ENCODE results near the gene ADNP.

The ADNP gene

DNA sequence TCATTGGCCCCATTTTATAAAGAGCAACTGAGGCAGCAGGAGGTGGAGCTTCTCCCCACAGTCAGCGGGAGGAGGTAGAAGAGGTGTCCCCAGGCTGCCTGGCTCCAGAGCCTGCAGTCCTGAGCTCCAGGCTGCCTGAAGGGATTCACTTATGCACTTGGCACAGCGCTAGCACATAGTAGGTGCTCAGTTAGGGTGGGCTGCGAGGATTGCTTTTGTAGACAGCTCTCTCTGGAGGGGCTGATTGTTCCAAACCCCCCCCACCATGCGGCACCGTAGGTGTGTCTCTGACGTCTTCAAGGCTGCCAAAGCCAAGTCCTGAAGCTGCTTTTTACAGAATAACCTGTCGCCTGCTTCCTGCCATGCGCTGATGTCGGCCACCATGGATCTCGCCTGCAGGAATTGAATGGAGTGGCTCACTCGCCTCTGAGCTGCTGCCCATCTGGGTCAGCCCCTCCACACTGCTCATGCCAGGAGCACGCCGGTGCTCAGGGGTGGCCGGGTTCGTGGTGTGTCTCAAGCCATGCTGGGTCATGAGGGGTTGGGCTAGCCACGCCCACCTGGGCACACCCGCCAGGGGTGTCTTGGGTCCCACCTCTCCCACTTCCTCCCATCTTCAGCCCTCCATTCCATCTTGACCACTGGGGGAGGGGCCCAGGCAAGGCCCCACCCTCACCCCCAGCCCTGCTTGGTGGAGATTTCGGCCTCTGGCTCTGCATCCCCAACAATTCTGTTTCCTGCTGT lies 76.6 kb downstream of the ADNP start:
- no peaks in the 10 kb centered on the region for H3K27me3 ChIP-seq (replicated peaks; ENCODE audit: control insufficient read depth, insufficient read depth, low read length, poor library complexity, severe bottlenecking)
- H3K4me3 ChIP-seq (ENCODE audit: insufficient read depth, low read depth, low read length, poor library complexity, severe bottlenecking) = no peak overlapping the region
- no peak overlapping the region for H3K27ac ChIP-seq (ENCODE audit: insufficient read depth, low read length, poor library complexity, severe bottlenecking)
- H3K36me3 ChIP-seq (ENCODE audit: control insufficient read depth, insufficient read depth, low read length) = no peaks in the 10 kb centered on the region
- DNase-seq = no peak
- no peaks in the 10 kb centered on the region for H3K4me1 ChIP-seq (ENCODE audit: control insufficient read depth, insufficient read depth, low read length, poor library complexity, severe bottlenecking)
- H3K9me3 ChIP-seq (ENCODE audit: control insufficient read depth, low read length) = no peaks in the 10 kb centered on the region

DNA sequence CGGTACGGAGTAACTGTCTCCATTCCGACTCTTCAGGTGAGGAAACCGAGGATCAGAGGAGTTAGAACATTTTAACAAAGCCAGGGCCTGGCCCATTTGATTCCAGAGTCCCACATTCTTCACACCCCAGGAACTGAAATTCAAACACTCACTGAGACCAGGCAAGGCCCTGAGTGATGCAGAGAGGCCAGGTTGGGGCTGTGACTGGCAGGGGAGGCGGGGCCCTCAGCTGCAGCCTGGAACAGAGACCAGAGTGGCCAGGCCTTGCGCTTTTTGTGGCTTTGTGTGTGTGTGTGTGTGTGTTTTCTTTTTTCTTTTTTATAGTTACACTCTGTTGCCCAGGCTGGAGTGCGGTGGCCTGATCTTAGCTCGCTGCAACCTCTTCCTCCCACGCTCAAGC lies 79.2 kb downstream of the ADNP start:
- H3K9me3 ChIP-seq (ENCODE audit: control insufficient read depth, low read length) = no peaks in the 10 kb centered on the region
- H3K4me1 ChIP-seq (ENCODE audit: control insufficient read depth, insufficient read depth, low read length, poor library complexity, severe bottlenecking) = no peaks in the 10 kb centered on the region
- H3K4me3 ChIP-seq (ENCODE audit: insufficient read depth, low read depth, low read length, poor library complexity, severe bottlenecking) = no peak overlapping the region
- DNase-seq = no peak
- H3K36me3 ChIP-seq (ENCODE audit: control insufficient read depth, insufficient read depth, low read length) = no peaks in the 10 kb centered on the region
- no peak overlapping the region for H3K27ac ChIP-seq (ENCODE audit: insufficient read depth, low read length, poor library complexity, severe bottlenecking)
- H3K27me3 ChIP-seq (replicated peaks; ENCODE audit: control insufficient read depth, insufficient read depth, low read length, poor library complexity, severe bottlenecking) = no peaks in the 10 kb centered on the region

DNA sequence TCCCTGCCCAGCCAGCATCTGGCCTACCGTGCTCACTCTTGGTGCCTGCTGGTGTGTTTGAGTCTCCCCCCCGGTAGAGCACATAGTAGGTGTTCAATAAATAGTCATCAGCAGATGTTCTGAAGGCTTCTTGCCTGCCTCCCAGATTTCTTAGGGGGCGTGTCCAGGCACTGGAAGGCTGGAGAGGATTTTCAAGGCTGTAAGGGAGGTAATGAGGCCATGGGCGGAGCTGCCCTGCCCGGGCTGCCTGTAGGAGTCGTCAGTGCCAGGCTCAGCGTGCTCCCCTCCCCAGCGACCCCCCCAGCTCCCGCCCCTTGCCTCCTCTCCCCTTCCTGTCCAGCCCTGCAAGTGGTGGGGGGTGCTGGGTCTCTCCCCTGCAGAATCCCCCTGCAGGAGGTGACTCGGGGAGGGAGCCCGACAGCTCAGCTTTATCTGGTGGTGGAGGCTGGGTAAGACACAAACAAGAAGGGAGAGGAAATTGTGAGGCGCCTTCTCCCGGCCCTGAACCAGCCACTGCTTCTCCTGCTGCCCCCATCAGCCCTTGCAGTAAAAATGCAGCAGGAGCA lies 80.4 kb downstream of the ADNP start:
- H3K27me3 ChIP-seq (replicated peaks; ENCODE audit: control insufficient read depth, insufficient read depth, low read length, poor library complexity, severe bottlenecking) = no peaks in the 10 kb centered on the region
- no peak overlapping the region for H3K27ac ChIP-seq (ENCODE audit: insufficient read depth, low read length, poor library complexity, severe bottlenecking)
- no peaks in the 10 kb centered on the region for H3K4me1 ChIP-seq (ENCODE audit: control insufficient read depth, insufficient read depth, low read length, poor library complexity, severe bottlenecking)
- H3K4me3 ChIP-seq (ENCODE audit: insufficient read depth, low read depth, low read length, poor library complexity, severe bottlenecking) = no peak overlapping the region
- no peaks in the 10 kb centered on the region for H3K36me3 ChIP-seq (ENCODE audit: control insufficient read depth, insufficient read depth, low read length)
- no peaks in the 10 kb centered on the region for H3K9me3 ChIP-seq (ENCODE audit: control insufficient read depth, low read length)
- no peak for DNase-seq

DNA sequence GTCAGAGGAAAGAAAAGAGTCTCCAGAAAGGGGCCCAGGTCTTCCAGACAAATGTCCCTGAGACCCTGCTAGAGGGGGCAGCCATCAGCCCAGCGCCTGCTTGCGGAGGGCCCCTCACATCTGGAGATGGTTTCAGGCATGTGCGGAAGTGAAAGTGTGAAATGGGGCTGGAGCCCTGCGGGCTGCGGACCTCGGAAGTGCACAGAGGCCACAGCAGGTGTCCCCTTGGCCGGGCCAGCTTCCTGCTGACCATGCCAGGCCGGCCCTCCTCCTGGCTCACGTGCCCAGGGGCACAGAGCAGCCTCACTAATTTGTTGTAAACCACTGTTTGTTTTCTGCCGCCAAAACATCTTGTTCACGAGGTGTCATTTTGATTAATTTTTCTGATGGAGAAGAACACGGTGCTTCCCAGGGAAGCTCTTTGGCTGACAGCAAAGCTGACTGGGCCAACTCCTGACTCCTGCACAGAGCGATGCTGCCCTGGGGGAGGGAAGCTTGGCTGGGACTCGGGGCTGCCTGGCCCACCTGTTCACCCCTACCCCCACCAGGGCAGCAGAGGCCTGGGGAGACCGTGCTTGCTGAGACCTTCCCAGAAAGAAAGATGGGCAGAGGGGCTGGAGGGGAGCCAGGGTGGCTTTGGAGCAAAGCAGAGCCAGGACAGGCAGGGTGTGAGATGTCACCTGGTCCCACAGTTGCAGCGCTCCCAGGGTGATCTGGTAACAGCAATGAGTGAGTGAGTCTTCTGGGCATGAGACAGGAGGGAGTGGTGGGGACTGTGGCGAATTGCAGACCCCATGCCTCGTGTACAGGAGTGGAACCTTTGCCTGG lies 82.2 kb downstream of the ADNP start:
- Histone ChIP-seq H3K27ac (ENCODE audit: insufficient read depth, low read length, poor library complexity, severe bottlenecking) (no peak overlapping the region), H3K4me3 (ENCODE audit: insufficient read depth, low read depth, low read length, poor library complexity, severe bottlenecking) (no peak overlapping the region), H3K36me3 (ENCODE audit: control insufficient read depth, insufficient read depth, low read length) (no peaks in the 10 kb centered on the region), H3K9me3 (ENCODE audit: control insufficient read depth, low read length) (no peaks in the 10 kb centered on the region), H3K4me1 (ENCODE audit: control insufficient read depth, insufficient read depth, low read length, poor library complexity, severe bottlenecking) (no peaks in the 10 kb centered on the region), H3K27me3 (replicated peaks; ENCODE audit: control insufficient read depth, insufficient read depth, low read length, poor library complexity, severe bottlenecking) (no peaks in the 10 kb centered on the region)
- DNase-seq = no peak

DNA sequence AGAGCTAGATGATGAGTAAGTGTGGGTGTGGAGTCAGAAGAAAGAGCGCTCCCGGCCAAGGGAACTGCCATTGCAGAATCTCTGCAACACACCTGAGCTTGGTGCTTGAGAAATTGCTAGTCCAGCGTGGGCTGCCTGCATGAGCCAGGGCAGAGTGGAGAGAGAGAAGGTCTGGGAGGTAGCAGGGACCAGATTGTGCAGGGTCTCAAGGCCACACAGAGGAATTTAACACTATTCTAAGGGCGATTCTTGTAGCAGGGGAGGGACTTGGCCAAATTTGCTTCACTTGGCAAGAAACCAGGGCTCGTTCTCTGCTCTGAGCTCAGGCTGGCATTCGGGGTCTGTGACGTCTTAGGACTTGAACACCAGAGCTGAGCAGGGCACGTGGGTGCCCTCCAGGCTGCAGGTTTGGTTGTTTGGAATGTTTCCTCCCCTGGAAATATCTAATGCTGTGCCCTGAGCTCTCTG lies 82.9 kb downstream of the ADNP start:
- Histone ChIP-seq H3K36me3 (ENCODE audit: control insufficient read depth, insufficient read depth, low read length) (no peaks in the 10 kb centered on the region), H3K4me3 (ENCODE audit: insufficient read depth, low read depth, low read length, poor library complexity, severe bottlenecking) (no peak overlapping the region), H3K9me3 (ENCODE audit: control insufficient read depth, low read length) (no peaks in the 10 kb centered on the region), H3K4me1 (ENCODE audit: control insufficient read depth, insufficient read depth, low read length, poor library complexity, severe bottlenecking) (no peaks in the 10 kb centered on the region), H3K27ac (ENCODE audit: insufficient read depth, low read length, poor library complexity, severe bottlenecking) (no peak overlapping the region), H3K27me3 (replicated peaks; ENCODE audit: control insufficient read depth, insufficient read depth, low read length, poor library complexity, severe bottlenecking) (no peaks in the 10 kb centered on the region)
- DNase-seq = no peak

DNA sequence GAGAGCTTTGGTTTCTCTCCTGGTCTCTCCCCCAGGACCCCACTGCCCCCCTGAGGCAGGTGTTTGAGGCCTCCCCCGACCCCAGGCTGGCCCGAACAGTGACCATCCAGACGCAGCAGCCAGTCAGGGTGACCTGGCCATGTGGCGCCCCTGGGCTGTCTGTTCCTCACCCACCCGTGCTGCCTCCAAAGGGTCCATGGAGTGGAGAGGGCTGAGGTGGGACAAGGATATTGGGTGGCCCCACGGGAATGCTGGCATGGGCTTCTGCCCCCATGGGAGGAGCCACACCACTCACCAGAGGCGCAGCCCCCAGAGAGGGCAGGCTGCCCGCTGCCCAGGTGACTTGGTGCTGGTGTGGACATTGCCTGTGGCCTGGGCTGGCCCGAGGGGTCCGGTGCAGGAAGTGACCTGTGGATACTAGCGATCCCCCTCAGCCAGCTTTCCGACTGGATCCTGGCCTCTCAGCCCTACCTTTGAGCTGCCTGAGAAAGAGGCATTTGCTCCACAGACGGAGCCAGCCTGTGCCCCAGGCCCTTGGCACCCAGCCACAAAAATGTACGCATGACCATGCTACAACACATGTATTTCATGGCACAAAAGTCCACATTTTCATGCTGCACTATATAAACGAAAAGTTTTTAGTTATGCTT lies 85.5 kb downstream of the ADNP start:
- no peak for DNase-seq
- Histone ChIP-seq H3K36me3 (ENCODE audit: control insufficient read depth, insufficient read depth, low read length) (peaks cover 7% of the 10 kb centered on the region), H3K4me1 (ENCODE audit: control insufficient read depth, insufficient read depth, low read length, poor library complexity, severe bottlenecking) (no peaks in the 10 kb centered on the region), H3K27me3 (replicated peaks; ENCODE audit: control insufficient read depth, insufficient read depth, low read length, poor library complexity, severe bottlenecking) (no peaks in the 10 kb centered on the region), H3K27ac (ENCODE audit: insufficient read depth, low read length, poor library complexity, severe bottlenecking) (no peak overlapping the region), H3K4me3 (ENCODE audit: insufficient read depth, low read depth, low read length, poor library complexity, severe bottlenecking) (no peak overlapping the region), H3K9me3 (ENCODE audit: control insufficient read depth, low read length) (no peaks in the 10 kb centered on the region)

DNA sequence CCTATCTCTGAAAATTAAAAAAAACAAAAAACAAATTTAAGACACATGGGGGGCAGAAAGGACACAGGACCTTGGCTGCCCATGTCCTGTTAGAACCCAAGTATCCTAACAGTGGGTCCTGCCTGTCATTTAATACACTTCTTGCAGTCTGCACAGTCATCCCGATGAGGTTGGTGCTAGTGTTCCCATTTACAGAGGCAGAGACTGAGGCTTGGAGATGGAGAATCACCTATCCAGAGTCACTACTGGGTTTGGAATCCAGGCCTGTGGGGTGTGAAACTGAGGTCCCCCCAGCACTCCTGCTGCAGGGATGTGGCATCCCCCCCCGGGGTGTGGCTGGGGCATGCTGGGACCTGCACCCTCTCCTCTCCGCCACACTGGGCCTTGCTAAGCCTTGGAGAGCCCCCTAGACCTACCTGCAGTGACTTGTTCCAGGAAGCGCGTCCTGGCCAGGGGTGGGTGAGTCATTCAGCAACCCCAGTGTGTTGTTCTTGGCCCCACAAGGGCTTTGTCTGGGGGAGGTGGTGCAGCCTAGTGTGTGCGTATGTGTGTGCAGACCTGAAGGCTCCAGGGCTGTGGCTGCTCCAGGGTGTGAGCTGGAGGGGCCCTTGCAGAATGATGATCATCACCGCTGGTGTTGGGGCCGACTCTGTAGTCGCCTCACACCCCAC lies 86.7 kb downstream of the ADNP start:
- Histone ChIP-seq H3K36me3 (ENCODE audit: control insufficient read depth, insufficient read depth, low read length) (peaks cover 7% of the 10 kb centered on the region), H3K4me3 (ENCODE audit: insufficient read depth, low read depth, low read length, poor library complexity, severe bottlenecking) (no peak overlapping the region), H3K27me3 (replicated peaks; ENCODE audit: control insufficient read depth, insufficient read depth, low read length, poor library complexity, severe bottlenecking) (no peaks in the 10 kb centered on the region), H3K9me3 (ENCODE audit: control insufficient read depth, low read length) (no peaks in the 10 kb centered on the region), H3K4me1 (ENCODE audit: control insufficient read depth, insufficient read depth, low read length, poor library complexity, severe bottlenecking) (no peaks in the 10 kb centered on the region), H3K27ac (ENCODE audit: insufficient read depth, low read length, poor library complexity, severe bottlenecking) (no peak overlapping the region)
- no peak for DNase-seq

DNA sequence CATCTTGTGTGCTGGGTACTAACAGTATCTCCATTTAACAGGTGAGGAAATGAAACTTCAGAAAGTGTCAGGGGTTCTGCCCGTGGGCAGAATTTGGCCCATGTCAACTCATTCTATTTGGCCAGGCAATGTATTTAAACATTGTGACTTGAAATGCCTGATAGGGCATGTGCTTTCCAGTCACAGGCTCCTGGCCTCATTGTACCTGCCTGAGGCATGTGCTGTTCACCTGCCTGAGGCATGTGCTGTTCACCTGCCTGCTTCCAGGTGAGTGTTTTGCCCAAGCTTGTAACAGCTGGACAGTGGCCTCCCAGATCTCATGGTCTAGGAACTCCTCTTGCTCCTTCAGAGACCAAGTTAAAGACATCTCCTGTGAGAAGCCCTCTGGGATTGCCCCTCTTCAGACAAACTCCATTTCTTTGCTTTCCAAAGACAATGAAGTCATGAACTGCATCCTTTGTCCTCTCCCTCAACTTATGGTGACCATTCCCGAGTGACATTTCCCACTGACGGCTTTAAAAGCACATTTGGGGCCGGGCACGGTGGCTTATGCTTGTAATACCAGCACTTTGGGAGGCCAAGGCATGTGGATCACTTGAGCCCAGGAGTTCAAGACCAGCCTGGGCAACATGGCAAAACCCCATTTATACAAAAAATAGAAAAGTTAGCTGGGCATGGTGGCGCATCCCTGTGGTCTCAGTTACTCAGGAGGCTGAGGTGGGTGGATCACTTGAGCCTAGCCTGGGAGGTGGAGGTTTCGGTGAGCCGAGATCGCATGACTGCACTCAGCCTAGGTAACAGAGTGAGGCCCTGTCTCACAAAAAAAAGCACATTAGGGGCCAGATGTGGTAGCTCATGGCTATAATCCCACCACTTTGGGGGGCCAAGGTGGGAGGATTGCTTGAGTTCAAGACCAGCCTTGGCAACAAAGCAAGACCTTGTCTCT lies 87.6 kb downstream of the ADNP start:
- Histone ChIP-seq H3K4me3 (ENCODE audit: insufficient read depth, low read depth, low read length, poor library complexity, severe bottlenecking) (no peak overlapping the region), H3K9me3 (ENCODE audit: control insufficient read depth, low read length) (no peaks in the 10 kb centered on the region), H3K27ac (ENCODE audit: insufficient read depth, low read length, poor library complexity, severe bottlenecking) (no peak overlapping the region), H3K27me3 (replicated peaks; ENCODE audit: control insufficient read depth, insufficient read depth, low read length, poor library complexity, severe bottlenecking) (no peaks in the 10 kb centered on the region), H3K4me1 (ENCODE audit: control insufficient read depth, insufficient read depth, low read length, poor library complexity, severe bottlenecking) (no peaks in the 10 kb centered on the region), H3K36me3 (ENCODE audit: control insufficient read depth, insufficient read depth, low read length) (peaks cover 7% of the 10 kb centered on the region)
- no peak for DNase-seq

DNA sequence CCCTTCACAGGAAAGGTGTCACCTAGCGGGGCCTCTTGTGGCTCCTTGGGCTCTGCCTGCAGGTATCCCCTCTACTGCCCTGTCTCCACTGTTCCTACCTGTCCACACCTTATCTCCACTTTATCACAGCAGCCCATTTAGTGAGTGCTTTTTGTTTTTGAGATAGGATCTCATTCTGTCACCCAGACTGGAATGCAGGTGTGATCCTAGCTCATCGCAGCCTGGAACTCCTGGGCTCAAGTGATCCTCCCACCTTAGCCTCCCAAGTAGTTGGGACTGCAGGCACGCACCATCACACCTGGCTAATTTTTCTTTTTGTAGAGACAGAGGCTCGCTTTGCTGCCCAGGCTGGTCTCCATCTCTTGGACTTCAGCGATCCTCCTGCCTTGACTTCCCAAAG lies 88.4 kb downstream of the ADNP start:
- Histone ChIP-seq H3K27ac (ENCODE audit: insufficient read depth, low read length, poor library complexity, severe bottlenecking) (no peak overlapping the region), H3K27me3 (replicated peaks; ENCODE audit: control insufficient read depth, insufficient read depth, low read length, poor library complexity, severe bottlenecking) (no peaks in the 10 kb centered on the region), H3K4me3 (ENCODE audit: insufficient read depth, low read depth, low read length, poor library complexity, severe bottlenecking) (no peak overlapping the region), H3K36me3 (ENCODE audit: control insufficient read depth, insufficient read depth, low read length) (peaks cover 7% of the 10 kb centered on the region), H3K4me1 (ENCODE audit: control insufficient read depth, insufficient read depth, low read length, poor library complexity, severe bottlenecking) (no peaks in the 10 kb centered on the region), H3K9me3 (ENCODE audit: control insufficient read depth, low read length) (no peaks in the 10 kb centered on the region)
- DNase-seq = no peak
